Measurements from ENCODE around the gene TMEM141. TPM values are rescaled to one million over a fixed set of nuclear protein-coding genes. Genes with fewer than 3 reads are reported as not detected.
"Not testable (repeated sequence)": the region's sequence is repeated elsewhere in the genome, so short reads cannot be mapped to it uniquely, and the experiment has no call there.

The TMEM141 gene
- total and polyA plus RNA-seq, 5 experiments from 2014 or later, result 34.2 to 51.6 (median 40.5) TPM

GRCh38 chr9:136784249-136784996 lies 6.7 kb upstream of the TMEM141 start:
- H3K4me3 Mint-ChIP-seq, result no peak overlapping the region
- H3K4me1 Mint-ChIP-seq, result peaks cover 1 to 16% (median 9%) of the 10 kb centered on the region in 4 donors
- H3K9me3 Mint-ChIP-seq, result no peaks in the 10 kb centered on the region
- ATAC-seq (no peak), DNase-seq (no peak)
- POLR2A ChIA-PET, result no interaction called here
- peaks cover 0 to 5% (median 3%) of the 10 kb centered on the region in 5 donors for H3K27me3 Mint-ChIP-seq
- no peak overlapping the region for H3K27ac Mint-ChIP-seq
- H3K36me3 Mint-ChIP-seq, result no peaks in the 10 kb centered on the region

- POLR2A ChIA-PET, result no interaction called here
- H3K9me3 Mint-ChIP-seq, result no peaks in the 10 kb centered on the region
- no peak overlapping the region for H3K4me3 Mint-ChIP-seq
- H3K36me3 Mint-ChIP-seq, result no peaks in the 10 kb centered on the region
- peaks cover 0 to 5% (median 3%) of the 10 kb centered on the region in 5 donors for H3K27me3 Mint-ChIP-seq
- H3K27ac Mint-ChIP-seq, result no peak overlapping the region
- DNase-seq (no peak), ATAC-seq (no peak)
- peaks cover 1 to 16% (median 9%) of the 10 kb centered on the region in 4 donors for H3K4me1 Mint-ChIP-seq
Observed at GRCh38 chr9:136784997-136785361, 6.2 kb upstream of the TMEM141 start.

- not testable (repeated sequence) for ATAC-seq, H3K9me3 Mint-ChIP-seq, H3K4me3 Mint-ChIP-seq, DNase-seq, H3K27me3 Mint-ChIP-seq, H3K27ac Mint-ChIP-seq, H3K36me3 Mint-ChIP-seq
- H3K4me1 Mint-ChIP-seq, result peaks cover 1 to 24% (median 14%) of the 10 kb centered on the region in 4 donors
- POLR2A ChIA-PET, result interaction anchor here (0.6 kb wide), 2 partner anchors 347 to 788 kb away, joined by 3 to 6 read pairs; no protein-coding TSS in a partner anchor
Observed at GRCh38 chr9:136785565-136786355, 5.4 kb upstream of the TMEM141 start.

- DNase-seq, result no peak
- Mint-ChIP-seq H3K36me3 (no peaks in the 10 kb centered on the region), H3K27ac (no peak overlapping the region), H3K27me3 (peaks cover 0 to 5% (median 3%) of the 10 kb centered on the region in 5 donors), H3K9me3 (no peaks in the 10 kb centered on the region), H3K4me1 (peaks cover 1 to 25% (median 16%) of the 10 kb centered on the region in 4 donors), H3K4me3 (no peak overlapping the region)
- POLR2A ChIA-PET, result interaction anchor here (0.6 kb wide), 2 partner anchors 346 to 788 kb away, joined by 3 to 6 read pairs; no protein-coding TSS in a partner anchor
- no peak for ATAC-seq
Observed at GRCh38 chr9:136786451-136786850, 4.7 kb upstream of the TMEM141 start.

- peaks cover 1 to 29% (median 19%) of the 10 kb centered on the region in 4 donors for H3K4me1 Mint-ChIP-seq
- POLR2A ChIA-PET, result interaction anchor here (1.0 kb wide), 1 partner anchor 244 kb away, joined by 4 read pairs; no protein-coding TSS in a partner anchor
- not testable (repeated sequence) for DNase-seq
Observed at GRCh38 chr9:136786983-136787382, 4.2 kb upstream of the TMEM141 start.

GRCh38 chr9:136787690-136788400 lies 3.3 kb upstream of the TMEM141 start:
- DNase-seq, result peak; percentile 38 to 86 (median 70)
- POLR2A ChIA-PET, result interaction anchor here (0.9 to 1.3 kb wide), 3 partner anchors 243 to 248 kb away, joined by 3 to 5 read pairs (median 4); no protein-coding TSS in a partner anchor
- Mint-ChIP-seq H3K4me3 (peak overlapping the region in 1 of 10 donors; percentile 3), H3K9me3 (no peaks in the 10 kb centered on the region), H3K27me3 (peaks cover 0 to 5% (median 2%) of the 10 kb centered on the region in 5 donors), H3K36me3 (peaks cover 0 to 2% (median 0%) of the 10 kb centered on the region in 3 donors), H3K27ac (no peak overlapping the region), H3K4me1 (peaks cover 1 to 33% (median 25%) of the 10 kb centered on the region in 4 donors)
- ATAC-seq, result no peak

More at GRCh38 chr9:136786983-136787382, 4.2 kb upstream of the TMEM141 start:
- H3K9me3 Mint-ChIP-seq, ATAC-seq, H3K36me3 Mint-ChIP-seq, H3K27ac Mint-ChIP-seq, H3K27me3 Mint-ChIP-seq, H3K4me3 Mint-ChIP-seq: not testable (repeated sequence)

- H3K27ac Mint-ChIP-seq, result peak overlapping the region in 3 of 10 donors; percentile 12 to 40 (median 21)
- H3K4me3 Mint-ChIP-seq, result peak overlapping the region in 1 of 10 donors; percentile 70
- POLR2A ChIA-PET, result interaction anchor here (0.9 to 1.3 kb wide), 3 partner anchors 240 to 247 kb away, joined by 3 to 5 read pairs (median 5); no protein-coding TSS in a partner anchor
- not testable (repeated sequence) for DNase-seq, H3K27me3 Mint-ChIP-seq, H3K36me3 Mint-ChIP-seq, H3K9me3 Mint-ChIP-seq, ATAC-seq
- peaks cover 4 to 33% (median 28%) of the 10 kb centered on the region in 4 donors for H3K4me1 Mint-ChIP-seq
Observed at GRCh38 chr9:136788644-136789522, 2.3 kb upstream of the TMEM141 start.

GRCh38 chr9:136789523-136789937 lies 1.6 kb upstream of the TMEM141 start:
- Mint-ChIP-seq H3K4me3 (no peak overlapping the region), H3K36me3 (peaks cover 0 to 9% (median 3%) of the 10 kb centered on the region in 3 donors), H3K9me3 (no peaks in the 10 kb centered on the region), H3K27me3 (peaks cover 0 to 5% (median 0%) of the 10 kb centered on the region in 5 donors), H3K27ac (peak overlapping the region in 1 of 10 donors; percentile 69), H3K4me1 (peaks cover 4 to 33% (median 28%) of the 10 kb centered on the region in 4 donors)
- DNase-seq, result no peak
- POLR2A ChIA-PET, result interaction anchor here (1.0 kb wide), 1 partner anchor 239 kb away, joined by 5 read pairs; no protein-coding TSS in a partner anchor
- no peak for ATAC-seq

GRCh38 chr9:136791516-136792276 lies 552 bp downstream of the TMEM141 start:
- peak overlapping the region; percentile 70 to 98 (median 96) for H3K27ac Mint-ChIP-seq
- POLR2A ChIA-PET, result interaction anchor here (0.6 to 4.9 kb wide), 8 partner anchors 8 to 449 kb away, joined by 3 to 44 read pairs (median 4); partner anchors contain the start of genes PAXX, RABL6 and TUBB4B
- H3K36me3 Mint-ChIP-seq, result peaks cover 0 to 9% (median 3%) of the 10 kb centered on the region in 3 donors
- peak overlapping the region; percentile 83 to 92 (median 86) for H3K4me3 Mint-ChIP-seq
- H3K27me3 Mint-ChIP-seq, result peaks cover 0 to 5% (median 0%) of the 10 kb centered on the region in 5 donors
- H3K9me3 Mint-ChIP-seq, result no peaks in the 10 kb centered on the region
- peak; percentile 36 to 41 for ATAC-seq
- H3K4me1 Mint-ChIP-seq, result peaks cover 8 to 44% (median 40%) of the 10 kb centered on the region in 4 donors
- peak in 9 of 10 donors; percentile 50 to 86 (median 72) for DNase-seq

- H3K27me3 Mint-ChIP-seq, result peaks cover 0 to 1% (median 0%) of the 10 kb centered on the region in 5 donors
- H3K4me3 Mint-ChIP-seq, result peak overlapping the region; percentile 66 to 92 (median 85)
- DNase-seq, result no peak
- POLR2A ChIA-PET, result interaction anchor here (0.6 to 4.9 kb wide), 7 partner anchors 7 to 430 kb away, joined by 3 to 44 read pairs (median 5); partner anchors contain the start of genes PAXX and RABL6
- no peak for ATAC-seq
- peaks cover 0 to 9% (median 3%) of the 10 kb centered on the region in 3 donors for H3K36me3 Mint-ChIP-seq
- H3K4me1 Mint-ChIP-seq, result peaks cover 7 to 48% (median 44%) of the 10 kb centered on the region in 4 donors
- no peaks in the 10 kb centered on the region for H3K9me3 Mint-ChIP-seq
- H3K27ac Mint-ChIP-seq, result peak overlapping the region in 9 of 10 donors; percentile 23 to 98 (median 86)
Observed at GRCh38 chr9:136792321-136793085, 1.4 kb downstream of the TMEM141 start.

Measured in naive thymus-derived CD8-positive, alpha-beta T cell (primary cell).